GM19455 (cell line): ENCODE data around the gene NLGN3.
"Not testable (repeated sequence)": the region's sequence is repeated elsewhere in the genome, so short reads cannot be mapped to it uniquely, and the experiment has no call there.

Experiments used
- ATAC-seq: cut with Tn5 transposase; IDR thresholded peaks from one replicate; pipeline ENCODE4 v1.9.1; 2021; ENCODE audit not compliant: unreplicated experiment

Gene NLGN3

DNA sequence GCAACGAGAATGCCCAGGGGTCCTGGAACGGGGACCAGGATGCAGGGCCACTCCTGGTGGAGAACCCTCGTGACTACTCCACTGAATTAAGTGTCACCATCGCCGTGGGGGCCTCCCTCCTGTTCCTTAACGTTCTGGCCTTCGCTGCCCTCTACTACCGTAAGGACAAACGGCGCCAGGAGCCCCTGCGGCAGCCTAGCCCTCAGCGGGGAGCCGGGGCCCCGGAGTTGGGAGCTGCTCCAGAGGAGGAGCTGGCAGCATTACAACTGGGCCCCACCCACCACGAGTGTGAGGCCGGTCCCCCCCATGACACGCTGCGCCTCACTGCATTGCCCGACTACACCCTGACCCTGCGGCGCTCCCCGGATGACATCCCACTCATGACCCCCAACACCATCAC lies 24.9 kb downstream of the NLGN3 start:
- ATAC-seq: no peak

DNA sequence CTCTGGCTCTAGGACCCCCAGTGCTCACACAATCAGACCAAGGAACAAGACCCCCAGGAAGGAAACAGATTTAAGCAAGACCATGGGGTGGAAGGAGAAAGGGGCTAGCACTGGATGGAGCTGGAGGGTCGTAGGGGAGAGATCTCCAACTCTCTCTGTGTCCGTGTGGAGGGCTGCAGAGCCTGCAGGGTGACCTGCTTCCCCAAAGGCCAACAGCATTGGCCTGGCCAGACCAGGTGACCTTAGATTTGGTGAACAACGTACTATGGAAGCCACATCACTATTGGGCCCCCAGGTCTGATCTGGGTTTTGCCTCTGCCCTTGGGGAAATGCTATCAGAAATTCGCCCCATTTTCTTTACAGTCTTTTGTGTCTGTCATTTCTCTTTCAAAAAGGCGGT lies 26.0 kb downstream of the NLGN3 start:
- ATAC-seq: no peak

DNA sequence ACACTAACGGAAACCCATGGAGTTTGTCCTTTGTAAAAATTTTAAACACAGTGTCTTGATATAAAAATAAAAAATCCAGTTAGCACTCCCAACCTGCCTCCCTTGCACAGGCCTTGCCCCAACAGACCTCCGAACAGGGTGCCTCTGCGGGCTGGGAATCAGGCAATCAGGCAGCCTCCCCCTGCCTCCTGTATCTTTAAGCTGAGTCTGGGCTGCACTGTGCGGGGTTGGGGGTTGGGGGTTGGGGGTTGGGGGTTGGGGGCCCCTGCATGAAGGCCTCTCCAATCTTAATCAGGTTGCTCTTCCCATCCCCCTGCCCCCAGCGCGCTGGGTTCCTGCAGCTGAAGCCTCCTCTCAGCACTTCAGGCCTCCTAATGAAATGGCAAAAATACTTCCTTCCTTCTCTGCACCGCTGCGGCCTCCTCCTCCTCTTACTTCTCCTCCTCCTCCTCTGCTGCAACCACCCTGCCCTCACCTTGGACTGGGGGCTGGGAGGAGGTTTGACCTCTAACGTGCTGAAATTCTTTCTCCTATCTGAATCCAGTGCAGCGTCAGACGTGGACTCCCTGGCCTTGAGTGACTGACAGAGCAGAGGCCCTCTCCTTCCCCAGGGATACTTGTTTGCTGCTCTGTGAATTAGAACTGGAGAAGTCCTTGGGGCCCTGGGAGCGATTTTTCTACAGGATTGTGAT lies 26.6 kb downstream of the NLGN3 start:
- ATAC-seq: no peak

DNA sequence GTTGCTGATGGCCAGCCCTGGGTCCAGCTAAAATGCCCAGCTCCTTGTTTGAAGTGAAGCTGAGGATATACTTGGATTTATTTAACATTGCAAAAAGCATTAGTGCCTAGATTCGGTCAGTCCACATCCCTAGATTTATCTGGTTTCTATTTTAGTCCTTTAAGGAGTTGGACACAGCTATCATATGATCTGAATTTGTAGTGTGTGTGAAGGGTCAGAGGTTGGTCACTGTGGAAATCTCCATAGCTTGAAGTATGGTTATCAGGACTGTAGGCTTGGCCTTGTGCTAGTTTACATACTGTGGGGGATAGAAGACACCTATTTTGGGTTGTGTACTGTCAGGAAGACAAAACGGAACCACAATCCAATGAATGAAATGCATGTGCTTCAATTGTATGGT lies 28.8 kb downstream of the NLGN3 start:
- no peak for ATAC-seq

DNA sequence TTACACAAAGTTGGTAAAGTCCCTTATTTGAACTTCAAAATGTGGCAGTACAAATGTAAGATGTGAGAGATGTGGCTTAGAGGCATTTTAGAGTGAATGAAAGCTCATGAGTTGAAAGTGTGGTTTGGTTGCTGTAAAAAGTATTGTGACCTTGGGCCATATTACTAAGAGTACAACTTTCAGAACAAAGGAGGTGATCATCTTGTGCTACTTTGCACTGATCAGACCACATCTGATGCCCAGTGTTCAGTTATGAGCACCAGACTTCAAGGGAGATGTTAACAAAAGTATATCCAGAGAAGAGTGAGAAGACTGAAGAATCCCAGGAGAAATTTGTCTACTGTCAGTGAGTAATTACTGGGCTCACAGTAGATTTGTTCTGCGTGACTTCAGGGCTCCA lies 30.2 kb downstream of the NLGN3 start:
- no peak for ATAC-seq

DNA sequence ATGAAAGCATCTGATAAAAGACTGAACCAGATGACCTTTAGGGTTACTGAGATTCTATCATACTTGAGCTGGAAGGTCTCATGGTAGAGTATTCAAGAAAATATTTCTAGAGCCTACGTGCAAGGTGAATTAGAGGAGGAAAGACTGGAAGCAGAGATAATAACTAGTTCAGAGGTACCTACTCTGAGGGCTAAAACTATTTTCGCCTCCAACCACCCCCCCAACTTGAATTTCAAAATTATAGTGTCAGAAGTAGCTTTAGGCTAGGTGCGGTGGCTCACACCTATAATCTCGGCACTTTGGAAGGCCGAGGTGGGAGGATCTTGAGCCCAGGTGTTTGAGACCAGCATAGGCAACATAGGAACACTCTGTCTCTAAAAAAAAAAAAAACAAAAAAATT lies 30.9 kb downstream of the NLGN3 start:
- ATAC-seq: no peak

DNA sequence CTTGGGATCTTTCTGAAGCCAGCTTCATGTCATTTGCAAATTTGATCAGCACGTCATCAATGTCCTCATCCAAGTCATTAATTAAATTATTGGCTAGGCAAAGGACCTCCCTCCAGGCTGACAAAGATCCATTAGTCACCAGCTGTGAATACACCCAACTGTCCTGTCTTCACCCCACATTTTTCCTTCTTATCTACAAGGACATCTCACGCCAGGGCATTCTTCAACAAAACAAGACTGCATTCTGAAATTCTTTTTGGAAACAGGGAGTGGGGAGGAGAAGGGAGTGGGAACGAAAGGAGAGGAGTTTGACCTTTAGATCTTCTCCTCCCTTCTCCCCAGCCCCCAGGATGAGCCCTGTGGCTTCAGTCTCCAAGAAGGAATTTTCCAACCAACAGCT lies 32.7 kb downstream of the NLGN3 start:
- ATAC-seq: no peak

DNA sequence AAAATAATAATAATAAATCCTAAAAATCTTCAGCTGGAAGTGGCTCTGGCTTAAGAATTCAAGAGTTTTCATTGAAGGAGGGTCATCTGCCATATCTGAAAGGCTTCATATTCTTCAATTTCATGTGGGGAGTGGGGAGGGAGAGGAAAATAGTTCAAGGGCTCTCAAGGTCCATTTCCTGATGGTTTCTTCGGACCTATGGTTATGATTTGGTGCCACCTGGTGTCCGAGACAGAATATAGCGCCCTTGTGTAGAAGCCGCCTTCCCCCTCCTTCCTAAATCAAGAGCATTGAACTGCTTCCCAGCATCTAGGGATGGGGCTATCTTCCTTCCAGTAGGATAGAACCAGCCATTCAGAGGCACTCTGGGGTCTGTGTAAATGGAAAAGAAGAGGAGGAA lies 34.3 kb downstream of the NLGN3 start:
- no peak for ATAC-seq

DNA sequence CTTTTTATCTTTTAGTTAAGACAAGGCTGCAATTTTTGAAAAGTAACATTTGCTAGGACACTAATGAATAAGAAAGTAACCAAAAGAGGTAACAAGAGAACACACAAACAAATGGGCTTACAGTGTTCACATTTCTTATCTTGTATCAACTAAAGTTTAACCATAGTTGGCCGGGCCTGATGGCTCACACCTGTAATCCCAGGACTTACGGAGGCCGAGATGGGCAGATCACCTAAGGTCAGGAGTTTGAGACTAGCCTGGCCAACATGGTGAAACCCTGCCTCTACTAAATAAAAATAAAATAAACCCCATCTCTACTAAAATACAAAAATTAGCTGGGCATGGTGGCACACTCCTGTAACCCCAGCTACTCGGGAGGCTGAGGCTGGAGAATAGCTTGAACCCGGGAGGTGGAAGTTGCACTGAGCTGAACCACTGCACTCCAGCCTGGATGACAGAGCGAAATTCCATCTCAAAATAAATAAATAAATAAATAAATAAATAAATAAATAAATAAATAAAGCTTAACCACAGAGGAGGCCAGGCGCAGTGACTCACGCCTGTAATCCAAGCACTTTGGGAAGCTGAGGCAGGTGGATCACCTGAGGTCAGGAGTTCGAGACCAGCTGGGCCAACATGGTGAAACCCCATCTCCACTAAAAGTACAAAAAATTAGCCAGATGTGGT lies 36.1 kb downstream of the NLGN3 start:
- ATAC-seq: not testable (repeated sequence)

DNA sequence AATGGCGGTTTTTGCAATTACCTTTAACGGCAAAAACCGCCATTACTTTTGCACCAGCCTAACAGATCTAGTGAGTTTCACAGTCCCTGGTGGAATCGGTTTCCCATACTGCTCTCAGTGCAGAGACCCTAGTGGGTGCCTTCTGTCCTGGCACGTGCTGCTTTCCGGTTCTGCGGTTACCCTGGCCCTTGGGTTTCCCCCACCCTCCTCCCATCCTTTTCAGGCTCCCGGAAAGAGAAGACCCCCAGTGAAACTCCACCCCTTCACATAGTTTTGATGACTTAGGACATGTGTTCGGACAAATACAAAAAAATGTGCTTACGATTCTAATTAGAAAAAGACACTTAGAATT lies 36.9 kb downstream of the NLGN3 start:
- ATAC-seq: peak; percentile 52

DNA sequence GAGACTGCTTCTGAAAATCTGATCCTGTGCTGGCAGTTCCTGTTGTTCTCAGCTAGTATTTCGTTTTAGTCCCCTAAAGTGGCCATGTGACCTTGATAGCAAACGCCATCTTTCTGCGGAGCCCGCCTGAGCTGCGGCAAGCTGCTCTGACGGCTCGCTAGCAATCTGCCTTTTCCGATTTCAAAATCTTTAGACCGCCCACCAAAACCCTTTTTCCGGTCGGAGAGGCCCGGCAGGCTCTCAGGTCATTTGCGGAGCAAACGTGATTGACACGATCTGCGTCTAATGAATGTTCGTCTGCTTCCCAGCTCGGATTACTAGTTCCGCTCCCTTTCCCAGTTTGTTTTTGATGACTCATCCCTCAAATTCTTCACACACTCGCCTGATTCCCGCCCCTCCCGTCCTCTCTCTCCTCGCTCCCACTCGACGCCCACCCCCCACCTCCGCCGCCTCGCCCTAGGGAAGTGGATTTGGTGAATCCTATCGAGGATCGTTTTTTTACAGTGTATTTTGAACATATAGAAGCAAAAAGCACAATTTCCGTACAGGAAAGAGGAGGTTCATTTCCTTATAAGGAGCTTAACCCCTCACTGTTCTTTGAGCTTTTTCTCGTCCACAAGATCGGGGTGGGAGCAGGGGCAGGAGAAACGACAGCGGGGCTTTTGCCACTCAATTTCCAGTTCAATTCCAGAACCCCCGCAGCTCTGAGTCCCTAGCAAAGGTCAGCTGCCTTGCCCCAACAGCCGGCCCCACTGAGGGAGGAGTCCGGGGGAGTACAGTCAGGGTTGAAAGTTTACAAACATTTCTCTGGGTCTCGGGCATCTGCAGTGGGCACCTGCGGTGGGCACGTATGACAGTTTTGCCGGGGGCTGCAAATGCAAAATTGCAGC lies 37.5 kb downstream of the NLGN3 start:
- peak; percentile 86 for ATAC-seq

DNA sequence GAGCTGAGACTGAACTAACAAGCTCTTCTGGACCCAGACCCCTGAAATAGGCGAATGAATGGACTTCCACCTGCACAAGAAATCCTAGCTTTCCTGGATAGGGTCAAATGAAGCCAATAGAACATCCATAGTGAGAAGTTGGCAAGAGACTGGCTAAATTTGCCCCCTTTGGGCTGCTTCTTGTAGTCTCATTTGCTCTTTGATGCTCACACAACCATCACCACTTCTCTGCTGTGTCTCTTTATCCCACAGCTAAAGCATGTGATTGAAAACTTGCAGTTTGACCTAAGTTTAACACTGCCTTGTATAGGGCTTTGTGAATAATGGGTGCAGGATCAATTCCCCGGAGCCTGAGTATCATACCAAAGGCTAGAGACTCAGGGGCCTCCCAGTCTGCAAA lies 38.2 kb downstream of the NLGN3 start:
- ATAC-seq: no peak

DNA sequence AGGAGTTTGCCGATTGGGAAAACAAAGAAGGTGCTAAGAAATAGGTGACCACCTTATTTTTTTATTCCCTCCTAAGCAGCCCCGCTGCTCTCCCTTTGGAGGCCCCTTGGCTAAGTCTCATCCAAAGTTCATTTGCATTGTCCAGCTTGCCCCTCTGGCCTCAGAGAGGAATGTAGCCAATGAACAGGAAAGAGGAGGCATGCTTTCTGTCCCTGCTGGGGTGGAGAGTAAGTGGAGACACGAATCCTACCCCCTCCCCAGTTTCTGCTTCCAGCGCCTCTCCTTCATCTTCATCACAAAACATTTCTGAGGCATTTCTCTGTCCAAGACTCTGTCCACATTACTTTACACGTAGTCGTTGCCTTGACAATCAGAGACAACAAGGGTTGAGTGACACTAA lies 38.7 kb downstream of the NLGN3 start:
- no peak for ATAC-seq

DNA sequence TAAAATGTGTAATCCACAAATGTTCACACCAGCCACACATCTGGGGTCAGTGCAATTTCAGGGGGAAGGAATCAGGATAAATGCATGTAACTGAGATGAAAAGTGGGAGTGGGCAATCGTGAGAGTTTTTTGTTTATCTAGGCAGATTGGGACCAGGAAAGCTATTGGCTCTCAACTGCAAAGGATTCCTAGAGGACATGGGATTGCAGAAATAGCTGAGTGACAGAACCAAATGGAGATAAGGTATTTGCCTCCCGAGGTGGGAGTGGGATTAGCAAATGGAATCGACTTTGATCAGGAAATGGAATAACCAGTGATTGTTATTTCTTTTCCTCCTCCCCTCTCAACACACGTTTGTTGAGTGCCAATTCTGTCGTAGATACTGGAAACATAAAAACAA lies 39.5 kb downstream of the NLGN3 start:
- ATAC-seq: no peak

DNA sequence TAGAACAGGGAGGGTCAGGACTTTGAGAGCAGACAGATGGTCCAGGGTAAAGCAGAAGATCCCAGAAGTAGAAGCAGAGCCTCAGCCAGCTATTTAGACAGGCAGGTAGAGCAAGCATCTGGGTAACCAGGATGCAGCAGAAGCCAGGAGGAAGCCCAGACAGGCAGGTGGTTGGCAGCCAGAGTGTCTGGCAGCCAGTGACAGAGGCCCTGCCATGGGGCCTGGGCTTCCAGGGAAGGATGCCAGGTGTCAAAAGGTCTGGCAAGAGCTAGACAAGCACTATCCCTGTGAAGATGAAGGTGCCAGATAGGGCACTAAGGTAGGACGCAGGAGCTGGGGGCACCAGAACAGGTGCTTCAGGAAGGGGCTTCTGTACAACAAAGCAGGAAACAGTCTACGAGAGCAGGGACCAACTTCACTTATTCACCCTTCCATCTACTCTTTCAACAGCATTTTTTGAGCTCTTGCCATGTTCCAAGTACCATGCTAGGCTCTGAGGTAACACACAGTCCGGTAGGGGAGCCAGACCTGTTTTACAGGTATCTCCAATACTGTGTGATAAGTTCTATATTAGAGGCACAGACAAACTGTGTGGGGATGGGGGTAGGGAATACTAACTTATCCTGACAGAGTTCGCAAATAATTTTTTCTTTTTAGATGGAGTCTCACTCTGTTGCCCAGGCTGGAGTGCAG lies 40.3 kb downstream of the NLGN3 start:
- ATAC-seq: no peak

DNA sequence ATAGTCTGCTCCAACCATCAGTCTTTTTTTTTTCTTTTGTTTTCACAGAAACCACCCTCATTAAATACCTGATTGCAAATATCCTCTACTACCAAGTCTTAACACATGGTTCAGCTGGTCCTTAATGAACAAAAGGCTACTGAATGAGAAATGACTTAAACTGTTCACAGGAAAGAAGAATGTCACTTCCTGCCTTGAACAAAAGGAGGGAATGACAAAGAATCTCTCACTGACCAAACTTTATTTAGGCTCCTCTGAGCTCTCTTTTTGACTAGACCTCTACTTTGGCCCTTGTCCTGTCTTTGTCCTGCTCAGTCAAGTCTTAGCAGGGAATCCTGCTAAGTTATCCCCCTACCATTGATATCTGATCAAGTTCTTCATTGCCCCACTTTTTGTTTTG lies 46.6 kb downstream of the NLGN3 start:
- no peak for ATAC-seq

DNA sequence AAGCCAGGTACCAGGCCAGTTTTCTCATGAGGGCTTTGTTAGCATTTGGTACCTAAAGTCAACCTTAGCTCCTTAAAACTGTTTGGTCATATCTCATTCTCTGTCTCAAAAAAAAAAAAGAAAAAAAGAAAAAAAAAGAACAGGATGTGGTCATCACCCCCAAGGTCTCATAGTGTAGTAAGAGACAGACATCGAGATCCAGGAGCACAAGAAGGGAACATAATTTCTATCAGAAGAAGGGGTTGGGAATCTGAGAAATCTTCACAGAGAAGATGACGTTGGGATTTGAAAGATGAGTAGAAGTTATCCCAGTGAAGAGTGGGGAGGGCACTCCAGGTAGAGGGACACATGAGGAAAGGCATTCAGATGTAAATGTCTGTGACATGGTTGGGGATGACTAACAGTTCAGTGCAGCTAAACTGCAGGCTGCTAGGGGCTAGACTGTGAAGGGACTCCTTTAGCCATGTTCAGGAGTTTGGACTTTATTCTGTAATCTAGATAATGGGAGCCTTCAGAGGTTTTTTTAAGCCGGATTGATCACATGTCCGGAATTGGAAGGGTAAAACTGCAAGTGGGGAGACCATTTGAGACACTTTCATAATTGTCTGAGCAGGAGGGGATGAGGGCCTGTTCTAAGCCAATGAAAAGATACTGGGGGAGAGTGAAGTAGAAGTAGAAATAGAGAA lies 51.5 kb downstream of the NLGN3 start:
- peak; percentile 61 for ATAC-seq

DNA sequence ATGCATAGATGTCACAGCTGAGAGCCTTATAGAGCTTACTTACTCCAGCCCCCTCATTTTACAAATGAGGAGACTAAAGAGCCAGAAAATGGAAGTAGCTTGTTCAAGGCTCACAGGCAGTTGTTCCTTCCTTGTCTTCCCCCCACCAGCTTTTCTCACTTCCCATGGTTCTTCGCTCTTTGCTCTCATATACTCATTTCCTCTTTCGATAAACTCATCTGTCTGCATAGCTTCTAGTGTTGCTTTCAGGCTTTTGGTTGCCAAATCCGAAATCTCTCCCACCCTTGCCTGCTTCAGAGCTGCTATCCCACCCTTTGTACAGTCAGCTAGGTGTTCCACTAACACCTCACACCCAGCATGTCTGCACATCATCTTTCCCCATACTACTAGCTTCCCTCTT lies 53.4 kb downstream of the NLGN3 start:
- ATAC-seq: peak; percentile 56

DNA sequence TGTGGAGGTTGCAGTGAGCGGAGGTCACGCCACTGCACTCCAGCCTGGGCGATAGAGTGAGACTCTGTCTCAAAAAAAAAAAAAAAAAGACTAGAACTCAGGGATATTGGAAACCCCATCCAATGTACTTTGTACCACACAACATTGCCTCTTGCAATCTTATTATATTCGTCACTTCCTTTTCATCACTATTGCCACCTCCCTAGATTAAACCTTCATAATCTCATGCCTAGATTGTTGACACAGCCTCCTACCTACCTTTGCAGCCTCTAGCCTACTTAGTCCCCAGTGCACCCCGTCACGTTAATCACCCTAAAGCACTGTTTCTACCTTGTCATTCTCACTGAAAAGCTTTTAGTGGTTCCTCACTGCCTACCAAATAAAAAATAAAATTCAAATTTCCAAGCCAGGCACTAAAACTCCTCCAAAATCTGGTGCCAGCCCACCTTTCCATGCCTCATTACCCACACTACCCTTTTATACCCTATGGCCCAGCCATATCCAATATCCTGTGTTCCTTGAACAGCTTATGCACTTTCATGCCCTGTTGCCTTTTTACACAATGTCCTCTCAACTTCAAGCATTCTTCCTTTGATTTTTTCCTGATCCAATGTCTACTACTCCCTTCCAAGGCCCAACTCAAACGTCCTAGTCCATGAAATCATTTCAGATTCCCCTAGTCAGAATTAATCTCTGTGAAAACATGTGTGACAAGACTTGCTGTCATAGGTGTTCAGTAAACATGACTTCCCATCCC lies 54.8 kb downstream of the NLGN3 start:
- ATAC-seq: no peak

DNA sequence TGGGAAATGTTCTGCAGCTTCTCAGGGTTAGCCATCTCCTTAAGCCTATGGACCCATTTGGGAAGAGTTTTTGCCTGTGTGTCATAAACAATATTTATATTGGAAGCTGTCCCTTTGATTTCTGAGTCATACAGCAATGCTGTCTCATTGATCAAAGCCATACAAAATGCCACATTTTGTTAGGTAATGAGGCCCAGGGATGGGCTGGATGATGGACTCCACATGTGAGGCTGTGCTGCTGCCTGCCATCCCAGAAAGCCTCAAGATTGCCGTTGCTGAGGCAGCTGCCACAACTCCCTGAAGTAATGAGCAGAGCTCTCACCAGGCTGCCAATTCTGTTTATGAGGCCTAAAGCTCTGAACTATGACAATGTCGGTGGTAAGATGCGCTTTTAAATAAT lies 66.2 kb downstream of the NLGN3 start:
- ATAC-seq: no peak
